OCI-LY7 (cell line): Measurements from ENCODE around the gene PAPSS1. TPM values are rescaled to one million over a fixed set of nuclear protein-coding genes. Genes with fewer than 3 reads are reported as not detected.

Source experiments
- BruUV-seq: library from RNA; stranded (reverse); fragments of 400-500 nt; replicated peaks from 2 replicates; lab custom pipeline; 2021; lab: Mats Ljungman, UMichigan
- CTCF ChIA-PET: fragments of 300-600 bp; sonication (Branson Sonifier 250); formaldehyde crosslinking; loops from one replicate; lab custom pipeline; 2022; ENCODE audit warnings: antibody characterized with exemption; ENCODE audit not compliant: unreplicated experiment; lab: Charles Lee
- POLR2A ChIA-PET: fragments of 300-600 bp; sonication (Branson Sonifier 250); formaldehyde crosslinking; loops from one replicate; lab custom pipeline; 2022; ENCODE audit warnings: antibody characterized with exemption; lab: Charles Lee
- DNase-seq: peaks from one replicate; pipeline ENCODE4 v3.0.0-alpha.2; 2015; ENCODE audit warnings: low spot score
- H2AFZ ChIP-seq: fragments of 200-600 bp; sonication (generic), shearing (Covaris generic); 2 replicates; pipeline ENCODE4 v1.6.1; 2014; ENCODE audit warnings: mild to moderate bottlenecking, antibody characterized with exemption, low read length, moderate library complexity
- H3K27ac ChIP-seq: fragments of 200-600 bp; sonication (generic); 2 replicates; pipeline ENCODE4 v1.5.1; 2014; ENCODE audit warnings: mixed run types, low read depth, mild to moderate bottlenecking, moderate library complexity, low read length, inconsistent platforms; ENCODE audit not compliant: poor library complexity, severe bottlenecking
- H3K36me3 ChIP-seq: fragments of 200-600 bp; sonication (generic); 2 replicates; pipeline ENCODE4 v1.6.1; 2014; ENCODE audit warnings: mild to moderate bottlenecking, antibody characterized with exemption, low read length, moderate library complexity, mixed read lengths; ENCODE audit not compliant: insufficient read depth
- H3K4me1 ChIP-seq: fragments of 200-600 bp; sonication (generic); 2 replicates; pipeline ENCODE4 v1.5.1; 2014; ENCODE audit warnings: mild to moderate bottlenecking, low read length; ENCODE audit not compliant: insufficient read depth, poor library complexity, severe bottlenecking
- H3K4me2 ChIP-seq: fragments of 200-600 bp; sonication (generic); 2 replicates; pipeline ENCODE4 v1.6.1; 2014; ENCODE audit warnings: mild to moderate bottlenecking, low read length
- H3K4me3 ChIP-seq: fragments of 200-600 bp; sonication (generic); 2 replicates; pipeline ENCODE4 v1.5.1; 2014; ENCODE audit warnings: mild to moderate bottlenecking, low read depth, low read length; ENCODE audit not compliant: poor library complexity, severe bottlenecking
- H3K79me2 ChIP-seq: fragments of 200-600 bp; sonication (generic); 2 replicates; pipeline ENCODE4 v1.6.1; 2016; ENCODE audit warnings: low read depth, mild to moderate bottlenecking, low read length, moderate library complexity, mixed read lengths; ENCODE audit not compliant: insufficient read depth
- H3K9me2 ChIP-seq: fragments of 200-600 bp; sonication (generic); 2 replicates; pipeline ENCODE4 v1.6.1; 2016; ENCODE audit warnings: mild to moderate bottlenecking, low read length, mixed read lengths; ENCODE audit not compliant: insufficient read depth
- H3K9me3 ChIP-seq: fragments of 200-600 bp; sonication (generic); 2 replicates; pipeline ENCODE4 v1.6.1; 2014; ENCODE audit warnings: mild to moderate bottlenecking, mixed run types, low read length, mixed read lengths
- H4K20me1 ChIP-seq: fragments of 200-600 bp; sonication (generic); 2 replicates; pipeline ENCODE4 v1.6.1; 2014; ENCODE audit warnings: mild to moderate bottlenecking, antibody characterized with exemption, low read length, moderate library complexity, mixed read lengths; ENCODE audit not compliant: insufficient read depth
- CTCF ChIP-seq: fragments of 200-600 bp; sonication (generic); conservative IDR thresholded peaks from 2 replicates; pipeline ENCODE4 v1.5.1; 2014; ENCODE audit warnings: mild to moderate bottlenecking, antibody characterized with exemption, low read length, moderate library complexity, mixed read lengths
- EZH2phosphoT487 ChIP-seq: fragments of 200-600 bp; sonication (generic); IDR thresholded peaks from 2 replicates; pipeline ENCODE4 v1.6.1; 2018; ENCODE audit warnings: low read depth, borderline replicate concordance, mild to moderate bottlenecking, mixed run types, antibody characterized with exemption, low read length, moderate library complexity, mixed read lengths
- intact Hi-C: fragments of 100-400 bp; cut with micrococcal nuclease; formaldehyde crosslinking; loops from one replicate; pipeline ENCODE4 v1.10.0; 2022; ENCODE audit not compliant: unreplicated experiment
- total RNA-seq, 2 experiments: library from RNA; depleted of rRNA in 1 of 2; stranded (reverse); fragments of >200 nt in 1 of 2; shearing (Covaris generic) in 1 of 2; gene quantifications; 2 replicates each; pipeline ENCODE4 v1.2.3, GENCODE V29; 2014 to 2022

Gene PAPSS1
- total RNA-seq, 2 experiments from 2014 or later = 62.0 to 118 TPM

- no peak overlapping the region for H3K4me3 ChIP-seq
- no peaks in the 10 kb centered on the region for H3K36me3 ChIP-seq
- H3K4me1 ChIP-seq = no peaks in the 10 kb centered on the region
- no TSS peak for BruUV-seq
- H3K27ac ChIP-seq = no peak overlapping the region
- H4K20me1 ChIP-seq = no peaks in the 10 kb centered on the region
- DNase-seq = peak; percentile 37
- no peaks in the 10 kb centered on the region for H3K79me2 ChIP-seq
- CTCF ChIA-PET = no interaction called here
- peak overlapping the region; percentile 60 for H2AFZ ChIP-seq
- no peak overlapping the region for H3K4me2 ChIP-seq
- intact Hi-C loops = no loop called here
- H3K9me3 ChIP-seq = no peaks in the 10 kb centered on the region
- TF ChIP-seq EZH2phosphoT487 = no peak
- TF ChIP-seq CTCF = peak; percentile 70
- no peaks in the 10 kb centered on the region for H3K9me2 ChIP-seq
- POLR2A ChIA-PET = interaction anchor here (0.7 kb wide), 1 partner anchor 114 kb away, joined by 5 read pairs; no protein-coding TSS in a partner anchor
Observed at GRCh38 chr4:107740381-107740780, 20.3 kb upstream of the PAPSS1 start.

GRCh38 chr4:107737450-107737849 is 17.4 kb upstream of the PAPSS1 start:
- no TSS peak for BruUV-seq
- no peaks in the 10 kb centered on the region for H3K9me2 ChIP-seq
- no peaks in the 10 kb centered on the region for H3K9me3 ChIP-seq
- H3K4me1 ChIP-seq = no peaks in the 10 kb centered on the region
- no peak overlapping the region for H2AFZ ChIP-seq
- CTCF ChIA-PET = interaction anchor here (0.9 kb wide), 1 partner anchor 20 kb away, joined by 3 read pairs; no protein-coding TSS in a partner anchor
- no peak overlapping the region for H3K4me3 ChIP-seq
- intact Hi-C loops = loop anchor here (5.0 to 10.0 kb wide), 3 partner anchors 133 to 695 kb away; no protein-coding TSS in a partner anchor
- no peaks in the 10 kb centered on the region for H3K79me2 ChIP-seq
- POLR2A ChIA-PET = no interaction called here
- H3K36me3 ChIP-seq = no peaks in the 10 kb centered on the region
- no peak for DNase-seq
- no peak overlapping the region for H3K4me2 ChIP-seq
- TF ChIP-seq EZH2phosphoT487 = no peak
- H4K20me1 ChIP-seq = no peaks in the 10 kb centered on the region
- H3K27ac ChIP-seq = no peak overlapping the region

- H4K20me1 ChIP-seq = no peaks in the 10 kb centered on the region
- no peak overlapping the region for H3K27ac ChIP-seq
- no peaks in the 10 kb centered on the region for H3K36me3 ChIP-seq
- no TSS peak for BruUV-seq
- H3K4me3 ChIP-seq = no peak overlapping the region
- ChIA-PET CTCF (interaction anchor here (0.9 kb wide), 1 partner anchor 20 kb away, joined by 3 read pairs; no protein-coding TSS in a partner anchor), POLR2A (no interaction called here)
- no peaks in the 10 kb centered on the region for H3K4me1 ChIP-seq
- intact Hi-C loops = loop anchor here (5.0 to 10.0 kb wide), 3 partner anchors 132 to 695 kb away; no protein-coding TSS in a partner anchor
- no peaks in the 10 kb centered on the region for H3K9me3 ChIP-seq
- no peaks in the 10 kb centered on the region for H3K9me2 ChIP-seq
- no peak overlapping the region for H3K4me2 ChIP-seq
- TF ChIP-seq EZH2phosphoT487 (no peak), CTCF (peak; percentile 91)
- no peaks in the 10 kb centered on the region for H3K79me2 ChIP-seq
- H2AFZ ChIP-seq = no peak overlapping the region
- peak; percentile 63 for DNase-seq
Observed at GRCh38 chr4:107736924-107737448, 17.0 kb upstream of the PAPSS1 start.
